IMR-90 (cell line): ENCODE results near the gene GPR45. TPM values are rescaled to one million over a fixed set of nuclear protein-coding genes. Genes with fewer than 3 reads are reported as not detected.

Source experiments
- ATAC-seq: fragments of 200-7000 bp; cut with Tn5 transposase; 2 replicates; pipeline ENCODE4 v1.9.1; 2020; ENCODE audit warnings: low read depth, mild to moderate bottlenecking, moderate library complexity
- BruUV-seq: library from RNA; stranded (reverse); fragments of 400-500 nt; replicated peaks from 2 replicates; lab custom pipeline; 2021; lab: Mats Ljungman, UMichigan
- CTCF ChIA-PET: fragments of 300-600 bp; formaldehyde crosslinking; extraction: SDS; loops from one replicate; lab custom pipeline; 2021; ENCODE audit warnings: antibody characterized with exemption; lab: Yijun Ruan, JAX
- POLR2A ChIA-PET: fragments of 300-600 bp; sonication (Branson Sonifier 250); formaldehyde crosslinking; loops from one replicate; lab custom pipeline; 2022; ENCODE audit warnings: antibody characterized with exemption; ENCODE audit not compliant: unreplicated experiment; lab: Charles Lee
- DNase-seq: peaks from one replicate; pipeline ENCODE4 v3.0.0; 2013
- H2AFZ ChIP-seq: replicated peaks from 2 replicates; pipeline ENCODE3; 2013; ENCODE audit warnings: low read length, mild to moderate bottlenecking; ENCODE audit not compliant: poor library complexity
- H2AK5ac ChIP-seq: 2 replicates; pipeline ENCODE4 v1.6.1; 2013; ENCODE audit warnings: low read depth, low read length, inconsistent platforms
- H2AK9ac ChIP-seq: replicated peaks from 2 replicates; pipeline ENCODE3; 2013; ENCODE audit warnings: mild to moderate bottlenecking, low read depth, low read length, moderate library complexity; ENCODE audit not compliant: poor library complexity
- H2BK120ac ChIP-seq: 2 replicates; pipeline ENCODE4 v1.6.1; 2013; ENCODE audit warnings: low read depth, low read length, inconsistent platforms
- H2BK15ac ChIP-seq: 3 replicates; pipeline ENCODE4 v1.6.1; 2013; ENCODE audit warnings: low read depth, low read length, inconsistent platforms
- H2BK20ac ChIP-seq: 2 replicates; pipeline ENCODE4 v1.6.1; 2013; ENCODE audit warnings: low read depth, mild to moderate bottlenecking, inconsistent platforms, low read length, moderate library complexity
- H2BK5ac ChIP-seq: 2 replicates; pipeline ENCODE4 v1.6.1; 2013; ENCODE audit warnings: mild to moderate bottlenecking, low read depth, low read length, inconsistent platforms; ENCODE audit not compliant: poor library complexity, severe bottlenecking
- H3K14ac ChIP-seq: replicated peaks from 2 replicates; pipeline ENCODE4 v1.6.1; 2013; ENCODE audit warnings: low read depth, low read length, inconsistent platforms
- H3K18ac ChIP-seq: 2 replicates; pipeline ENCODE4 v1.6.1; 2013; ENCODE audit warnings: low read depth, low read length, control low read depth
- H3K23ac ChIP-seq: 2 replicates; pipeline ENCODE4 v1.6.1; 2013; ENCODE audit warnings: low read depth, low read length, inconsistent platforms
- H3K27ac ChIP-seq: 2 replicates; pipeline ENCODE4 v1.5.1; 2013; ENCODE audit warnings: mild to moderate bottlenecking, control low read depth, low read length; ENCODE audit not compliant: insufficient read depth
- H3K27me3 ChIP-seq: 2 replicates; pipeline ENCODE4 v1.6.1; 2013; ENCODE audit warnings: low read length; ENCODE audit not compliant: control insufficient read depth, insufficient read depth
- H3K36me3 ChIP-seq: 2 replicates; pipeline ENCODE4 v1.6.1; 2013; ENCODE audit warnings: low read length, mixed read lengths; ENCODE audit not compliant: control insufficient read depth, insufficient read depth
- H3K4ac ChIP-seq: 2 replicates; pipeline ENCODE4 v1.6.1; 2013; ENCODE audit warnings: low read depth, low read length, inconsistent platforms
- H3K4me1 ChIP-seq: 2 replicates; pipeline ENCODE4 v1.6.1; 2013; ENCODE audit warnings: low read length, mixed read lengths; ENCODE audit not compliant: control insufficient read depth, insufficient read depth
- H3K4me2 ChIP-seq: 2 replicates; pipeline ENCODE4 v1.6.1; 2013; ENCODE audit warnings: low read depth, mild to moderate bottlenecking, control low read depth, low read length, moderate library complexity
- H3K4me3 ChIP-seq: 2 replicates; pipeline ENCODE4 v1.5.1; 2013; ENCODE audit warnings: low read depth, mild to moderate bottlenecking, control low read depth, low read length, moderate library complexity; ENCODE audit not compliant: insufficient read depth
- H3K56ac ChIP-seq: 2 replicates; pipeline ENCODE4 v1.6.1; 2013; ENCODE audit warnings: low read length, inconsistent platforms; ENCODE audit not compliant: insufficient read depth; ENCODE audit errors: extremely low read depth
- H3K79me1 ChIP-seq, 2 experiments: 2 replicates each; pipeline ENCODE4 v1.6.1; 2013; ENCODE audit warnings: low read length in 2 of 2, inconsistent platforms in 1 of 2, low read depth in 1 of 2
- H3K9ac ChIP-seq: 2 replicates; pipeline ENCODE4 v1.6.1; 2013; ENCODE audit warnings: low read depth, low read length, control low read depth
- H3K9me1 ChIP-seq: 2 replicates; pipeline ENCODE4 v1.6.1; 2013; ENCODE audit warnings: low read length, inconsistent platforms; ENCODE audit not compliant: insufficient read depth
- H3K9me3 ChIP-seq: 2 replicates; pipeline ENCODE4 v1.6.1; 2013; ENCODE audit warnings: low read length; ENCODE audit not compliant: control insufficient read depth, insufficient read depth
- H4K20me1 ChIP-seq: 2 replicates; pipeline ENCODE4 v1.6.1; 2013; ENCODE audit warnings: low read length, inconsistent platforms; ENCODE audit not compliant: insufficient read depth
- H4K5ac ChIP-seq: 2 replicates; pipeline ENCODE4 v1.6.1; 2013; ENCODE audit warnings: mild to moderate bottlenecking, low read depth, low read length, control low read depth
- H4K8ac ChIP-seq, 2 experiments: 2 replicates each; pipeline ENCODE4 v1.6.1; 2013; ENCODE audit warnings: low read depth in 2 of 2, low read length in 2 of 2, control low read depth in 1 of 2, inconsistent platforms in 1 of 2
- H4K91ac ChIP-seq: 2 replicates; pipeline ENCODE4 v1.6.1; 2013; ENCODE audit warnings: low read depth, low read length, inconsistent platforms; ENCODE audit not compliant: insufficient read depth
- BHLHE40 ChIP-seq: fragments of 150-350 bp; IDR thresholded peaks from 2 replicates; pipeline ENCODE4 v1.6.1; 2016; ENCODE audit warnings: mild to moderate bottlenecking, low read depth, low read length
- CEBPB ChIP-seq: IDR thresholded peaks from 2 replicates; pipeline ENCODE4 v1.6.1; 2012; ENCODE audit warnings: low read depth, low read length, improper control_type of control experiment
- CHD1 ChIP-seq: IDR thresholded peaks from 2 replicates; pipeline ENCODE4 v1.6.1; 2012; ENCODE audit warnings: low read depth, low read length, improper control_type of control experiment
- FOS ChIP-seq: fragments of 150-350 bp; IDR thresholded peaks from 2 replicates; pipeline ENCODE4 v1.6.1; 2016; ENCODE audit warnings: low read depth, low read length
- MAFK ChIP-seq: IDR thresholded peaks from 2 replicates; pipeline ENCODE4 v1.6.1; 2012; ENCODE audit warnings: low read depth, low read length, improper control_type of control experiment
- MAZ ChIP-seq: IDR thresholded peaks from 2 replicates; pipeline ENCODE4 v1.6.1; 2012; ENCODE audit warnings: low read depth, mild to moderate bottlenecking, low read length, improper control_type of control experiment, moderate library complexity, borderline replicate concordance
- MXI1 ChIP-seq: IDR thresholded peaks from 2 replicates; pipeline ENCODE4 v1.6.1; 2012; ENCODE audit warnings: low read depth, mild to moderate bottlenecking, low read length, moderate library complexity, borderline replicate concordance
- NFE2L2 ChIP-seq: fragments of 150-350 bp; IDR thresholded peaks from 2 replicates; pipeline ENCODE4 v1.6.1; 2016; ENCODE audit warnings: low read depth, mild to moderate bottlenecking, low read length
- POLR2A ChIP-seq: IDR thresholded peaks from 2 replicates; pipeline ENCODE4 v1.6.1; 2012; ENCODE audit warnings: mild to moderate bottlenecking, low read depth, low read length
- RAD21 ChIP-seq: IDR thresholded peaks from 2 replicates; pipeline ENCODE4 v1.6.1; 2012; ENCODE audit warnings: low read length, improper control_type of control experiment
- RCOR1 ChIP-seq: IDR thresholded peaks from 2 replicates; pipeline ENCODE4 v1.6.1; 2012; ENCODE audit warnings: mild to moderate bottlenecking, low read length, improper control_type of control experiment; ENCODE audit not compliant: insufficient replicate concordance
- RFX5 ChIP-seq: IDR thresholded peaks from 2 replicates; pipeline ENCODE4 v1.8.0; 2012; ENCODE audit warnings: low read depth, mild to moderate bottlenecking, low read length, moderate library complexity
- SMC3 ChIP-seq: fragments of 150-350 bp; IDR thresholded peaks from 2 replicates; pipeline ENCODE4 v1.6.1; 2016; ENCODE audit warnings: low read depth, mild to moderate bottlenecking, antibody characterized with exemption, low read length, moderate library complexity
- WGBS, 2 experiments: methylation state at CpG; one replicate each; pipeline versions ENCODE4 v1.1.5 to v1.1.7; 2013; ENCODE audit warnings: missing lambda C conversion rate in 2 of 2; ENCODE audit not compliant: insufficient read length in 1 of 2; ENCODE audit errors: extremely low coverage in 2 of 2; 5-methylcytosine and 5-hydroxymethylcytosine counted together
- dilution Hi-C: fragments of 300-500 bp; cut with HindIII; formaldehyde crosslinking; loops from one replicate; pipeline ENCODE4 v1.14.3; 2018; ENCODE audit warnings: low sequenced_read_pairs; ENCODE audit not compliant: unreplicated experiment
- in situ Hi-C: fragments of 300-500 bp; cut with MboI; formaldehyde crosslinking; loops from 3 replicates; pipeline ENCODE4 v1.14.3; 2019; ENCODE audit warnings: low sequenced_read_pairs, inconsistent platforms, mixed read lengths
- intact Hi-C: fragments of 100-400 bp; cut with micrococcal nuclease; formaldehyde crosslinking; loops from 2 replicates; pipeline ENCODE4 v1.10.0; 2022
- polyA plus RNA-seq, 3 experiments: library from polyadenylated mRNA; depleted of rRNA; stranded (reverse); fragments of >200 nt; gene quantifications; 2 replicates each; pipeline ENCODE4 v1.2.3, GENCODE V29; 2012; ENCODE audit warnings: low replicate concordance in 1 of 3
- total RNA-seq: library from RNA; depleted of rRNA; stranded (reverse); fragments of >200 nt; gene quantifications from 2 replicates; pipeline ENCODE4 v1.2.3, GENCODE V29; 2012
- TF ChIP-seq, protein P1 (sequence below): fragments of 150-350 bp; IDR thresholded peaks from 2 replicates; pipeline ENCODE4 v1.6.1; 2017; ENCODE audit warnings: mild to moderate bottlenecking, antibody characterized with exemption, low read length, low read depth
- TF ChIP-seq, protein P2 (sequence below): fragments of 150-350 bp; IDR thresholded peaks from 2 replicates; pipeline ENCODE4 v1.6.1; 2016; ENCODE audit warnings: low read depth, mild to moderate bottlenecking, low read length, moderate library complexity, borderline replicate concordance
- TF ChIP-seq, protein P3 (sequence below): conservative IDR thresholded peaks from 2 replicates; pipeline ENCODE4 v1.5.1; 2012; ENCODE audit warnings: mild to moderate bottlenecking, low read depth, low read length, improper control_type of control experiment

The GPR45 gene
- total and polyA plus RNA-seq, 2 of the 4 experiments (the other 2 are of a cell fraction): not detected

DNA sequence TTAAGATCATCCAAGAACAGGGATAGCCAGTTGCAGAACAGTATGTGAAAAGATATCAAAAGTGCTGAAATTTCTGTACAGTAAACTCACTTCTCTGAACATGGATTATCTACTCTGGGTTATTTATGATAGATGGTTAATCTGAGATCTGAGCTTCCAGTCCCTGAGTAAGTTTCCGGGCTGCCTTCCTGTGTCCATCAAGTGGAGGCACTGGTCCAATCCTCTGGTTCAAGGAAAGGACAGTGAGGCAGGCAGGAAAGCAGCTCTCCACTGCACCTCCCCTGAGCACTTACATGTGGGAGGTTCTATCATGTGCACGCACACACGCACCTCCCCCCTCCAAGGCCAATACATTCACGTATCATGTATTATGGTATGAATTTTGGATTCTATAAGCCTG is 32.5 kb downstream of the GPR45 start:
- H2BK20ac ChIP-seq: no peak overlapping the region
- H3K9me3 ChIP-seq: no peaks in the 10 kb centered on the region
- no peak overlapping the region for H2AK5ac ChIP-seq
- H4K5ac ChIP-seq: no peak overlapping the region
- H2BK120ac ChIP-seq: no peak overlapping the region
- no peak overlapping the region for H2AFZ ChIP-seq
- dilution Hi-C loops (no loop called here), in situ Hi-C loops (no loop called here), intact Hi-C loops (no loop called here)
- H3K4me1 ChIP-seq: no peaks in the 10 kb centered on the region
- TF ChIP-seq, protein P1, sequence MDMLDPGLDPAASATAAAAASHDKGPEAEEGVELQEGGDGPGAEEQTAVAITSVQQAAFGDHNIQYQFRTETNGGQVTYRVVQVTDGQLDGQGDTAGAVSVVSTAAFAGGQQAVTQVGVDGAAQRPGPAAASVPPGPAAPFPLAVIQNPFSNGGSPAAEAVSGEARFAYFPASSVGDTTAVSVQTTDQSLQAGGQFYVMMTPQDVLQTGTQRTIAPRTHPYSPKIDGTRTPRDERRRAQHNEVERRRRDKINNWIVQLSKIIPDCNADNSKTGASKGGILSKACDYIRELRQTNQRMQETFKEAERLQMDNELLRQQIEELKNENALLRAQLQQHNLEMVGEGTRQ: no peak
- TF ChIP-seq RAD21 (no peak), RFX5 (no peak), MAFK (no peak), CHD1 (no peak), BHLHE40 (no peak), MXI1 (no peak), RCOR1 (no peak), POLR2A (no peak), SMC3 (no peak), CEBPB (no peak), NFE2L2 (no peak), MAZ (no peak), FOS (no peak)
- TF ChIP-seq, protein P2, sequence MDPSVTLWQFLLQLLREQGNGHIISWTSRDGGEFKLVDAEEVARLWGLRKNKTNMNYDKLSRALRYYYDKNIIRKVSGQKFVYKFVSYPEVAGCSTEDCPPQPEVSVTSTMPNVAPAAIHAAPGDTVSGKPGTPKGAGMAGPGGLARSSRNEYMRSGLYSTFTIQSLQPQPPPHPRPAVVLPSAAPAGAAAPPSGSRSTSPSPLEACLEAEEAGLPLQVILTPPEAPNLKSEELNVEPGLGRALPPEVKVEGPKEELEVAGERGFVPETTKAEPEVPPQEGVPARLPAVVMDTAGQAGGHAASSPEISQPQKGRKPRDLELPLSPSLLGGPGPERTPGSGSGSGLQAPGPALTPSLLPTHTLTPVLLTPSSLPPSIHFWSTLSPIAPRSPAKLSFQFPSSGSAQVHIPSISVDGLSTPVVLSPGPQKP: no peak
- TF ChIP-seq, protein P3, sequence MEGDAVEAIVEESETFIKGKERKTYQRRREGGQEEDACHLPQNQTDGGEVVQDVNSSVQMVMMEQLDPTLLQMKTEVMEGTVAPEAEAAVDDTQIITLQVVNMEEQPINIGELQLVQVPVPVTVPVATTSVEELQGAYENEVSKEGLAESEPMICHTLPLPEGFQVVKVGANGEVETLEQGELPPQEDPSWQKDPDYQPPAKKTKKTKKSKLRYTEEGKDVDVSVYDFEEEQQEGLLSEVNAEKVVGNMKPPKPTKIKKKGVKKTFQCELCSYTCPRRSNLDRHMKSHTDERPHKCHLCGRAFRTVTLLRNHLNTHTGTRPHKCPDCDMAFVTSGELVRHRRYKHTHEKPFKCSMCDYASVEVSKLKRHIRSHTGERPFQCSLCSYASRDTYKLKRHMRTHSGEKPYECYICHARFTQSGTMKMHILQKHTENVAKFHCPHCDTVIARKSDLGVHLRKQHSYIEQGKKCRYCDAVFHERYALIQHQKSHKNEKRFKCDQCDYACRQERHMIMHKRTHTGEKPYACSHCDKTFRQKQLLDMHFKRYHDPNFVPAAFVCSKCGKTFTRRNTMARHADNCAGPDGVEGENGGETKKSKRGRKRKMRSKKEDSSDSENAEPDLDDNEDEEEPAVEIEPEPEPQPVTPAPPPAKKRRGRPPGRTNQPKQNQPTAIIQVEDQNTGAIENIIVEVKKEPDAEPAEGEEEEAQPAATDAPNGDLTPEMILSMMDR: no peak
- no peak overlapping the region for H3K4ac ChIP-seq
- H3K9ac ChIP-seq: no peak overlapping the region
- no peak overlapping the region for H3K23ac ChIP-seq
- no peak overlapping the region for H3K18ac ChIP-seq
- DNase-seq (no peak), ATAC-seq (no peak)
- ChIA-PET POLR2A (no interaction called here), CTCF (interaction anchor here (2.0 kb wide), 1 partner anchor 21 kb away, joined by 5 read pairs; no protein-coding TSS in a partner anchor)
- H2BK15ac ChIP-seq: no peak overlapping the region
- BruUV-seq: no TSS peak
- H3K14ac ChIP-seq: no peak overlapping the region
- no peaks in the 10 kb centered on the region; the same call in 1 of the 2 replicates for H3K9me1 ChIP-seq
- no peak overlapping the region for H2AK9ac ChIP-seq
- H3K4me3 ChIP-seq: no peak overlapping the region
- no peak overlapping the region for H4K91ac ChIP-seq
- no peaks in the 10 kb centered on the region for H3K79me1 ChIP-seq
- no peak overlapping the region for H3K27ac ChIP-seq
- H4K8ac ChIP-seq: no peak overlapping the region
- no peak overlapping the region for H3K56ac ChIP-seq
- H3K36me3 ChIP-seq: peaks cover 50% of the 10 kb centered on the region
- H2BK5ac ChIP-seq: no peak overlapping the region
- H3K4me2 ChIP-seq: no peak overlapping the region
- H4K20me1 ChIP-seq: no peaks in the 10 kb centered on the region
- no peaks in the 10 kb centered on the region for H3K27me3 ChIP-seq
- WGBS, 2 experiments: no CpG with 5 or more reads among the region's 4 CpGs
